DMS114 treated with DMSO at 0.1 percent for 48 hours (cell line): ENCODE measurements around the gene CEACAM18.

Experiments
- DNase-seq: peaks from one replicate; lab custom pipeline; 2025; ENCODE audit not compliant: unreplicated experiment; lab: John Stamatoyannopoulos, UW

The CEACAM18 gene

DNA sequence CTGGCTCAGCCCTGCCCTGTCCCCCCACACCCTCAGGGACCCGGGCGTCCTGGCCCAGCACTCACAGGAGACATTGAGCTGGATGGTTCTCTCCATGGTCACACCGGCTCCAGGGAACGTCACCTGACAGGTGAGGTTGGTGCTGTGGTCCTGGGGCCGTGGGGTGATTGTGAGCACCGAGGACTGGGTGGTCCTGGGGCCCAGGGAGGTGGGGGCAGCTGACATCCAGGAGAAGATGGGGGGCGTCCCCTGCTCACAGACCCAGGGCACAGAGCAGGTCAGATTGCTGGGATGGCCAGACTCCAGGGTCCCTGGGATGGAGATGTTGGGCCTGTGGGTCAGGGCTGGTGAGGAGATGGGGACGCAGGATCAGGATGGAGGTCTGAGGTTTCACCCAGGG, 52.3 kb downstream of the CEACAM18 start:
- DNase-seq, result no peak

DNA sequence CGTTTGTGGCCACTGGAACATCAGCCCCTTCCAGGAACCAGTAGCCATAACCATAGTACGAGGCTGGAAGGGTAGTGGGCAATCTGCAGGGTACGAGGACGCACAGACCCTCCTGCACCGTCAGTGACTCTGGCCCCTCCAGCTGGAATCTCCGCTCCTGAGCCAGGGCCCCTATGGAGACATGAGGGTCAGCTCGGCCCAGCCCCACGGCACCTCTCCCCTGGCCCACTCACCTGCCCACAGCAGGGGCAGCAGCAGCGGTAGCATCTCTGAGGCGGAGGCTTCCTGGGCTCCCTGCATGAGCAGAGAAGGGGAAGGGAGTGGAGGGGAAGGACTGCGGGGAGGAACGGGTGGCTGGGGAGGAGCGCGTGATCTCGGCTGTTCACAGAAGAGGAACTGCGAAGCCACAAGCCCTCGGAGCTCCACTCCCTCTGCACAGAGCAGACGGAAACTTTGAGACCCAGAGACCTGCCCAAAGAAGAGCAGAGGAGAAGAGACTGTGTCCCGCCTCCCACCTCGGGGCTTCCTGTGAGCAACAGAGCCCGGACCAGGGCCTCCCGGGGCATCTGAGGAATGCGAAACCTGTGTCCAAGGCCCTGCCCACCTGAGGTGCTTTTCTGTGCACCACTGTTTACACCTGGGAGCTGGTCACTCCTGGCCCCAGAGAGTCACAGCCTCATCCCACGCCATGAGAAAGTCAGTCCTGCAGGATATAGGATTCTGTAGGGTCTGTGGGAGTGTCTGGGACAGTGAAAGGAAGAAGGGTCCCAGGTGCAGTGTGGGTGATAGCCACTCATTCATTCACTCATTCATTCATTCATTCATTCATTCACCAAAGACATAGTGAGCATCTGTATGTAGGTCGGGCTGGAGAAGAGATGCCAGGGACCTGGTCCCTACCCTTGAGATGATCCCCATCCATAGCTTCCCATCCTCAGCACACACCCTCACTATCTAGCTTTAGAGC, 53.3 kb downstream of the CEACAM18 start, which contains the start of gene SIGLEC6:
TSS of gene SIGLEC6 (minus strand) at position 322 of the 967 bp plus-strand sequence. CDS start at position 300, 22 bp downstream.
- no peak for DNase-seq

DNA sequence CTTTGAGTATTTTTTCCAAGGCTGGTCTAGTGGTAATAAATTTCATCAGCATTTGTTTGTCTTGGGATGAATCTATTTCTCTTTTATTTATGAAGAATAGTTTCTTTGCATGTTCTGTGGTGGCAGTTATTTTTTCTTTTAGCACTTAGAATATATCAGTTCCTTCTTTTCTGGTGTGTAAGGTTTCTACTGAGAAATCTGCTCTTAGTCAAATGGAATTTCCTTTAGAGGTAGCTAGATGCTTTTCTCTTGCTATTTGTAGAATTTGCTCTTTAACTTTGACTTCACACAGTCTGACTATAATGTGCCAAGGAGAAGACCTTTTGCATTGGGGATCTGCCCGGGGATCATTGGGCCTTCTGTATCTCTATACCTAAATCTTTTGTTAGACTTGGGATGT, 57.2 kb downstream of the CEACAM18 start:
- no peak for DNase-seq

DNA sequence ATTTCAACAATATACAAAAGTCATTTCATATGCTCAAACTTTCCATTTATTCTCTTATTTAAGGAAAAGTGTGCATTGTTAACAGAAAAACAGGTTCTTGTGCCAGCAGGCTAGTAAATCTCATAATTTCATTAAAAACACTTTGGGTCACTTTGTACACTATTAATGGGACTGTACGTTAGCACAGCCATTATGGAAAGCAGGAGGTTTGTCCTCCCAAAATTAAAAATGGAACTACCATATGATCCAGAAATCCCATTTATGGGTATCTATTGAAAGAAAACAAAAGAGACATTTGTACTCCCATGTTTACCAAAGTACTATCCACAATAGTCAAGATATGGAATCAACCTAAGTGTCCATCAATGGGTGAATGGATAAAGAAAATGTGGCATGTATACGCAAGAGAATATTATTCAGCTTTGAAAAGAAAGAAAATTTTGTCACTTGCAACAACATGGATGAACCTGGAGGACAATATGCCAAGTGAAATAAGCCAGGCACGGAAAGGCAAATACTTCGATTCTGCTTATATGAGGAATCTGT, 61.6 kb downstream of the CEACAM18 start:
- DNase-seq, result no peak
